ENCODE data around the gene MS4A15.

DNA sequence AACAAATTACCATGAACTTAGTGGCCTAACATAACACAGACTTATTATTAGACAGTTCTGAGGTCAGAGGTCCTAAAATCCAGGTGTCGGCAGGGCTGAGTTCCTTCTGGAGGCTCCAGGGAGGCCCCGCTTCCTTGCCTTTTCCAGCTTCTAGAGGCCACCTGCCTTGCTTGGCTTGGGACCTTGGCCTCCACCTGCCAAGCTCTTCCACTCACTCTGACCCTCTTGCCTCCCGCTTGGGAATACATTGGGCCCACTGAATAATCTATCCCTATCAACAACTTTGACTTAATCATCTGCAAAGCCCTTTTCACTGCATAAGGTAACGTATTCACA is 25.3 kb downstream of the MS4A15 start:
- TF ChIP-seq POLR2A (IDR thresholded peaks at IDR 0.05; ENCODE audit: low read length) (no peak), ZFP36 (IDR thresholded peaks at IDR 0.05; ENCODE audit: borderline replicate concordance, partially characterized antibody) (no peak), ESRRA (IDR thresholded peaks at IDR 0.05; ENCODE audit: borderline replicate concordance, low read length) (no peak), TP53 (CRISPR knock-in tag; IDR thresholded peaks at IDR 0.05) (no peak), CHD4 (IDR thresholded peaks at IDR 0.05; ENCODE audit: borderline replicate concordance) (no peak), CTCF (IDR thresholded peaks at IDR 0.05) (no peak), POLR2AphosphoS2 (conservative IDR thresholded peaks at IDR 0.05; ENCODE audit: low read length) (no peak)
- TF ChIP-seq, protein P1, sequence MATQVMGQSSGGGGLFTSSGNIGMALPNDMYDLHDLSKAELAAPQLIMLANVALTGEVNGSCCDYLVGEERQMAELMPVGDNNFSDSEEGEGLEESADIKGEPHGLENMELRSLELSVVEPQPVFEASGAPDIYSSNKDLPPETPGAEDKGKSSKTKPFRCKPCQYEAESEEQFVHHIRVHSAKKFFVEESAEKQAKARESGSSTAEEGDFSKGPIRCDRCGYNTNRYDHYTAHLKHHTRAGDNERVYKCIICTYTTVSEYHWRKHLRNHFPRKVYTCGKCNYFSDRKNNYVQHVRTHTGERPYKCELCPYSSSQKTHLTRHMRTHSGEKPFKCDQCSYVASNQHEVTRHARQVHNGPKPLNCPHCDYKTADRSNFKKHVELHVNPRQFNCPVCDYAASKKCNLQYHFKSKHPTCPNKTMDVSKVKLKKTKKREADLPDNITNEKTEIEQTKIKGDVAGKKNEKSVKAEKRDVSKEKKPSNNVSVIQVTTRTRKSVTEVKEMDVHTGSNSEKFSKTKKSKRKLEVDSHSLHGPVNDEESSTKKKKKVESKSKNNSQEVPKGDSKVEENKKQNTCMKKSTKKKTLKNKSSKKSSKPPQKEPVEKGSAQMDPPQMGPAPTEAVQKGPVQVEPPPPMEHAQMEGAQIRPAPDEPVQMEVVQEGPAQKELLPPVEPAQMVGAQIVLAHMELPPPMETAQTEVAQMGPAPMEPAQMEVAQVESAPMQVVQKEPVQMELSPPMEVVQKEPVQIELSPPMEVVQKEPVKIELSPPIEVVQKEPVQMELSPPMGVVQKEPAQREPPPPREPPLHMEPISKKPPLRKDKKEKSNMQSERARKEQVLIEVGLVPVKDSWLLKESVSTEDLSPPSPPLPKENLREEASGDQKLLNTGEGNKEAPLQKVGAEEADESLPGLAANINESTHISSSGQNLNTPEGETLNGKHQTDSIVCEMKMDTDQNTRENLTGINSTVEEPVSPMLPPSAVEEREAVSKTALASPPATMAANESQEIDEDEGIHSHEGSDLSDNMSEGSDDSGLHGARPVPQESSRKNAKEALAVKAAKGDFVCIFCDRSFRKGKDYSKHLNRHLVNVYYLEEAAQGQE (IDR thresholded peaks at IDR 0.05): no peak
- TF ChIP-seq, protein P2, sequence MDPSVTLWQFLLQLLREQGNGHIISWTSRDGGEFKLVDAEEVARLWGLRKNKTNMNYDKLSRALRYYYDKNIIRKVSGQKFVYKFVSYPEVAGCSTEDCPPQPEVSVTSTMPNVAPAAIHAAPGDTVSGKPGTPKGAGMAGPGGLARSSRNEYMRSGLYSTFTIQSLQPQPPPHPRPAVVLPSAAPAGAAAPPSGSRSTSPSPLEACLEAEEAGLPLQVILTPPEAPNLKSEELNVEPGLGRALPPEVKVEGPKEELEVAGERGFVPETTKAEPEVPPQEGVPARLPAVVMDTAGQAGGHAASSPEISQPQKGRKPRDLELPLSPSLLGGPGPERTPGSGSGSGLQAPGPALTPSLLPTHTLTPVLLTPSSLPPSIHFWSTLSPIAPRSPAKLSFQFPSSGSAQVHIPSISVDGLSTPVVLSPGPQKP (IDR thresholded peaks at IDR 0.05; ENCODE audit: low read depth, low read length): no peak
- TF ChIP-seq, protein P3, sequence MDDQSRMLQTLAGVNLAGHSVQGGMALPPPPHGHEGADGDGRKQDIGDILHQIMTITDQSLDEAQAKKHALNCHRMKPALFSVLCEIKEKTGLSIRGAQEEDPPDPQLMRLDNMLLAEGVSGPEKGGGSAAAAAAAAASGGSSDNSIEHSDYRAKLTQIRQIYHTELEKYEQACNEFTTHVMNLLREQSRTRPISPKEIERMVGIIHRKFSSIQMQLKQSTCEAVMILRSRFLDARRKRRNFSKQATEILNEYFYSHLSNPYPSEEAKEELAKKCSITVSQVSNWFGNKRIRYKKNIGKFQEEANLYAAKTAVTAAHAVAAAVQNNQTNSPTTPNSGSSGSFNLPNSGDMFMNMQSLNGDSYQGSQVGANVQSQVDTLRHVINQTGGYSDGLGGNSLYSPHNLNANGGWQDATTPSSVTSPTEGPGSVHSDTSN (IDR thresholded peaks at IDR 0.05): no peak

Data from A549 (cell line).